T-helper 2 cell (primary cell): ENCODE data around the gene RIPK4.
"Not testable (repeated sequence)": the region's sequence is repeated elsewhere in the genome, so short reads cannot be mapped to it uniquely, and the experiment has no call there.

ENCODE experiments used
- DNase-seq, 5 experiments: peaks; one replicate each; pipeline versions ENCODE4 v3.0.0 to v3.0.0-alpha.2; 2012 to 2022

Gene RIPK4

GRCh38 chr21:41733951-41734689, 32.7 kb downstream of the RIPK4 start:
- no peak for DNase-seq

- DNase-seq = no peak
These were observed 35.8 kb downstream of the RIPK4 start for GRCh38 chr21:41731081-41731480.

GRCh38 chr21:41730367-41730765, 36.5 kb downstream of the RIPK4 start:
- DNase-seq = no peak

GRCh38 chr21:41729701-41730366, 37.0 kb downstream of the RIPK4 start:
- DNase-seq = no peak

GRCh38 chr21:41727784-41728763, 38.8 kb downstream of the RIPK4 start:
- DNase-seq = no peak

GRCh38 chr21:41726970-41727783, 39.7 kb downstream of the RIPK4 start:
- DNase-seq = no peak

- no peak for DNase-seq
These were observed 40.3 kb downstream of the RIPK4 start for GRCh38 chr21:41726630-41726969.

- no peak for DNase-seq
These were observed 40.7 kb downstream of the RIPK4 start for GRCh38 chr21:41726058-41726558.

- DNase-seq = no peak
These were observed 41.3 kb downstream of the RIPK4 start for GRCh38 chr21:41725421-41726031.

GRCh38 chr21:41723835-41724234, 43.0 kb downstream of the RIPK4 start:
- not testable (repeated sequence) for DNase-seq

- no peak for DNase-seq
These were observed 44.5 kb downstream of the RIPK4 start for GRCh38 chr21:41722052-41723018.

GRCh38 chr21:41720250-41720649, 46.6 kb downstream of the RIPK4 start:
- DNase-seq = no peak

GRCh38 chr21:41719691-41720090, 47.2 kb downstream of the RIPK4 start:
- DNase-seq = no peak

GRCh38 chr21:41717573-41718330, 49.1 kb downstream of the RIPK4 start:
- DNase-seq = no peak

GRCh38 chr21:41716751-41717150, 50.1 kb downstream of the RIPK4 start:
- no peak for DNase-seq

GRCh38 chr21:41715649-41716281, 51.1 kb downstream of the RIPK4 start:
- no peak for DNase-seq

- not testable (repeated sequence) for DNase-seq
These were observed 52.5 kb downstream of the RIPK4 start for GRCh38 chr21:41714299-41714865.

- no peak for DNase-seq
These were observed 53.2 kb downstream of the RIPK4 start for GRCh38 chr21:41713495-41714281.
